Panc1 (cell line): ENCODE results near the gene RNF215. TPM values are rescaled to one million over a fixed set of nuclear protein-coding genes. Genes with fewer than 3 reads are reported as not detected.

Experiments used
- ATAC-seq: fragments of 200-7000 bp; cut with Tn5 transposase; 2 replicates; pipeline ENCODE4 v1.9.1; 2020; ENCODE audit warnings: mild to moderate bottlenecking, moderate library complexity
- BruUV-seq: library from RNA; stranded (reverse); fragments of 400-500 nt; replicated peaks from 2 replicates; lab custom pipeline; 2021; lab: Mats Ljungman, UMichigan
- CTCF ChIA-PET: fragments of 300-600 bp; sonication (Branson Sonifier 250); formaldehyde crosslinking; loops from one replicate; lab custom pipeline; 2022; ENCODE audit warnings: antibody characterized with exemption; lab: Charles Lee
- POLR2A ChIA-PET: fragments of 300-600 bp; sonication (Branson Sonifier 250); formaldehyde crosslinking; loops from one replicate; lab custom pipeline; 2022; ENCODE audit warnings: antibody characterized with exemption; lab: Charles Lee
- DNase-seq: peaks from one replicate; pipeline ENCODE4 v3.0.0-alpha.2; 2010; ENCODE audit warnings: low read depth, low spot score
- H3K27ac ChIP-seq: 2 replicates; pipeline ENCODE4 v1.5.1; 2011; ENCODE audit warnings: mild to moderate bottlenecking, low read length, inconsistent platforms
- H3K27me3 ChIP-seq: fragments of 200-500 bp; sonication (Bioruptor generic); 2 replicates; pipeline ENCODE4 v1.6.0; 2014; ENCODE audit warnings: low read length, inconsistent platforms; ENCODE audit not compliant: control insufficient read depth, insufficient read depth
- H3K36me3 ChIP-seq: fragments of 200-500 bp; sonication (Bioruptor generic); 2 replicates; pipeline ENCODE4 v1.5.1; 2014; ENCODE audit warnings: inconsistent platforms, mild to moderate bottlenecking, low read length, moderate library complexity; ENCODE audit not compliant: control insufficient read depth, insufficient read depth
- H3K4me1 ChIP-seq: 2 replicates; pipeline ENCODE4 v1.5.1; 2011; ENCODE audit warnings: inconsistent platforms, mild to moderate bottlenecking, low read length, moderate library complexity; ENCODE audit not compliant: control insufficient read depth, insufficient read depth
- H3K4me3 ChIP-seq, 2 experiments: 2 replicates each; pipeline ENCODE4 v1.5.1; 2011 to 2012; ENCODE audit warnings: low read depth in 2 of 2, low read length in 2 of 2, mild to moderate bottlenecking in 2 of 2, inconsistent platforms in 1 of 2, moderate library complexity in 1 of 2
- H3K9me3 ChIP-seq: fragments of 200-500 bp; sonication (Bioruptor generic); 2 replicates; pipeline ENCODE4 v1.5.1; 2014; ENCODE audit warnings: low read depth, mild to moderate bottlenecking, inconsistent platforms, low read length, moderate library complexity; ENCODE audit not compliant: control insufficient read depth, insufficient read depth
- POLR2AphosphoS5 ChIP-seq: IDR thresholded peaks from 2 replicates; pipeline ENCODE4 v1.6.1; 2012; ENCODE audit warnings: mild to moderate bottlenecking, low read depth, low read length, moderate library complexity
- REST ChIP-seq, 2 experiments: IDR thresholded peaks; 2 replicates each; pipeline ENCODE4 v1.6.1; 2011 to 2012; ENCODE audit warnings: low read depth in 2 of 2, control low read depth in 1 of 2, low read length in 1 of 2, mild to moderate bottlenecking in 1 of 2, moderate library complexity in 1 of 2; ENCODE audit not compliant: insufficient read depth in 1 of 2
- SIN3A ChIP-seq: IDR thresholded peaks from 2 replicates; pipeline ENCODE4 v1.6.1; 2012; ENCODE audit warnings: low read depth, mild to moderate bottlenecking, low read length, moderate library complexity, borderline replicate concordance; ENCODE audit not compliant: insufficient read depth
- TCF7L2 ChIP-seq: IDR thresholded peaks from 2 replicates; pipeline ENCODE4 v1.6.1; 2011; ENCODE audit warnings: mild to moderate bottlenecking, low read depth, low read length, inconsistent platforms
- in situ Hi-C: cut with HindIII; loops from 2 replicates; pipeline ENCODE4 v1.10.0; 2016; ENCODE audit warnings: low sequenced_read_pairs, low pct_unique_long_range_greater_than_20kb
- intact Hi-C: fragments of 100-400 bp; cut with micrococcal nuclease; formaldehyde crosslinking; loops from one replicate; pipeline ENCODE4 v1.10.0; 2022; ENCODE audit not compliant: unreplicated experiment
- total RNA-seq: library from RNA; stranded (reverse); gene quantifications from one replicate; pipeline ENCODE4 v1.2.1, GENCODE V29; 2021; ENCODE audit not compliant: unreplicated experiment
- TF ChIP-seq, protein P1 (sequence below): fragments of 450-650 bp; IDR thresholded peaks from 2 replicates; pipeline ENCODE4 v1.5.1; 2017; ENCODE audit warnings: mild to moderate bottlenecking

The RNF215 gene
- total RNA-seq, 1 experiment from 2014 or later = 35.8 TPM

GRCh38 chr22:30425616-30426387 lies 38.6 kb upstream of the RNF215 start, which contains the start of gene MTFP1:
TSS of gene MTFP1 (plus strand) at chr22:30425768. CDS start at chr22:30425880, 112 bp downstream.
- no peaks in the 10 kb centered on the region; the same call in 1 of the 2 replicates for H3K36me3 ChIP-seq
- peak within 1 kb of the TSS; percentile 88 for H3K27ac ChIP-seq
- DNase-seq (no peak), ATAC-seq (peak; percentile 28)
- peaks cover 23% of the 10 kb centered on the region for H3K4me1 ChIP-seq
- intact Hi-C loops (no loop called here), in situ Hi-C loops (no loop called here)
- no TSS peak for BruUV-seq
- H3K27me3 ChIP-seq = no peaks in the 10 kb centered on the region
- peak within 1 kb of the TSS; percentile 62 to 82 for H3K4me3 ChIP-seq
- ChIA-PET CTCF (interaction anchor here (0.5 kb wide), 1 partner anchor 160 kb away, joined by 3 read pairs; no protein-coding TSS in a partner anchor), POLR2A (no interaction called here)
- TF ChIP-seq, protein P1, sequence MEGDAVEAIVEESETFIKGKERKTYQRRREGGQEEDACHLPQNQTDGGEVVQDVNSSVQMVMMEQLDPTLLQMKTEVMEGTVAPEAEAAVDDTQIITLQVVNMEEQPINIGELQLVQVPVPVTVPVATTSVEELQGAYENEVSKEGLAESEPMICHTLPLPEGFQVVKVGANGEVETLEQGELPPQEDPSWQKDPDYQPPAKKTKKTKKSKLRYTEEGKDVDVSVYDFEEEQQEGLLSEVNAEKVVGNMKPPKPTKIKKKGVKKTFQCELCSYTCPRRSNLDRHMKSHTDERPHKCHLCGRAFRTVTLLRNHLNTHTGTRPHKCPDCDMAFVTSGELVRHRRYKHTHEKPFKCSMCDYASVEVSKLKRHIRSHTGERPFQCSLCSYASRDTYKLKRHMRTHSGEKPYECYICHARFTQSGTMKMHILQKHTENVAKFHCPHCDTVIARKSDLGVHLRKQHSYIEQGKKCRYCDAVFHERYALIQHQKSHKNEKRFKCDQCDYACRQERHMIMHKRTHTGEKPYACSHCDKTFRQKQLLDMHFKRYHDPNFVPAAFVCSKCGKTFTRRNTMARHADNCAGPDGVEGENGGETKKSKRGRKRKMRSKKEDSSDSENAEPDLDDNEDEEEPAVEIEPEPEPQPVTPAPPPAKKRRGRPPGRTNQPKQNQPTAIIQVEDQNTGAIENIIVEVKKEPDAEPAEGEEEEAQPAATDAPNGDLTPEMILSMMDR = no peak
- TF ChIP-seq POLR2AphosphoS5 (no peak), SIN3A (no peak), TCF7L2 (no peak)
- H3K9me3 ChIP-seq = no peaks in the 10 kb centered on the region

DNA sequence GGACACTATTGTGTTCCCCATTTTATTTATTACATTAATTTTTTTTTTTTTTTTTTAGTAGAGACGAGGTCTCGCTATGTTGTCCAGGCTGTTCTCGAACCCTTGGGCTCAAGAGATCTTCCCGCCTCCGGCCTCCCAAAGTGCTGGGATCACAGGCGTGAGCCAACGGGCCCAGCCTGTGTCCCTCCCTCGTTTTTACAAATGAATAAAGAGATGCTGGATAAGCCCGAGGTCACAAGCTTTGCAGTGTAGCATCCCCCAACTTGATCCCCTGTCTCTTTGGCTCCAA lies 38.1 kb upstream of the RNF215 start:
- Histone ChIP-seq H3K27ac (peak overlapping the region; percentile 88), H3K36me3 (no peaks in the 10 kb centered on the region; the same call in 1 of the 2 replicates), H3K9me3 (no peaks in the 10 kb centered on the region), H3K4me1 (peaks cover 24% of the 10 kb centered on the region), H3K4me3 (peak overlapping the region; percentile 62 to 82), H3K27me3 (no peaks in the 10 kb centered on the region)
- BruUV-seq = no TSS peak
- intact Hi-C loops (no loop called here), in situ Hi-C loops (no loop called here)
- DNase-seq (no peak), ATAC-seq (no peak)
- TF ChIP-seq SIN3A (no peak), POLR2AphosphoS5 (no peak), TCF7L2 (no peak)
- TF ChIP-seq, protein P1 = no peak
- ChIA-PET CTCF (no interaction called here), POLR2A (no interaction called here)

GRCh38 chr22:30424534-30425326 lies 37.5 kb upstream of the RNF215 start:
- DNase-seq = no peak
- no TSS peak for BruUV-seq

More at GRCh38 chr22:30424534-30425326, 37.5 kb upstream of the RNF215 start:
- H3K9me3 ChIP-seq = no peaks in the 10 kb centered on the region
- peak overlapping the region; percentile 62 to 82 for H3K4me3 ChIP-seq
- intact Hi-C loops = no loop called here
- POLR2A ChIA-PET = no interaction called here
- ATAC-seq = no peak
- TF ChIP-seq, protein P1 = no peak
- TF ChIP-seq TCF7L2 (no peak), SIN3A (no peak), POLR2AphosphoS5 (no peak), REST (IDR thresholded peaks at IDR 0.05; ENCODE audit: insufficient read depth in 1 of 2, low read depth in 2 of 2, low read length in 1 of 2) (no peak)
- in situ Hi-C loops = no loop called here
- no peaks in the 10 kb centered on the region for H3K27me3 ChIP-seq
- peak overlapping the region; percentile 88 for H3K27ac ChIP-seq
- no peaks in the 10 kb centered on the region; the same call in 1 of the 2 replicates for H3K36me3 ChIP-seq
- H3K4me1 ChIP-seq = peaks cover 24% of the 10 kb centered on the region
- CTCF ChIA-PET = interaction anchor here (1.2 kb wide), 1 partner anchor 28 kb away, joined by 4 read pairs; the partner anchor contains the start of gene SEC14L2
